GF-D8 (cell line): ENCODE results near the gene COX14.
"Not testable (repeated sequence)": the region's sequence is repeated elsewhere in the genome, so short reads cannot be mapped to it uniquely, and the experiment has no call there.

ENCODE experiments used
- DNase-seq: peaks from one replicate; lab custom pipeline; 2025; lab: John Stamatoyannopoulos, UW

COX14 gene

DNA sequence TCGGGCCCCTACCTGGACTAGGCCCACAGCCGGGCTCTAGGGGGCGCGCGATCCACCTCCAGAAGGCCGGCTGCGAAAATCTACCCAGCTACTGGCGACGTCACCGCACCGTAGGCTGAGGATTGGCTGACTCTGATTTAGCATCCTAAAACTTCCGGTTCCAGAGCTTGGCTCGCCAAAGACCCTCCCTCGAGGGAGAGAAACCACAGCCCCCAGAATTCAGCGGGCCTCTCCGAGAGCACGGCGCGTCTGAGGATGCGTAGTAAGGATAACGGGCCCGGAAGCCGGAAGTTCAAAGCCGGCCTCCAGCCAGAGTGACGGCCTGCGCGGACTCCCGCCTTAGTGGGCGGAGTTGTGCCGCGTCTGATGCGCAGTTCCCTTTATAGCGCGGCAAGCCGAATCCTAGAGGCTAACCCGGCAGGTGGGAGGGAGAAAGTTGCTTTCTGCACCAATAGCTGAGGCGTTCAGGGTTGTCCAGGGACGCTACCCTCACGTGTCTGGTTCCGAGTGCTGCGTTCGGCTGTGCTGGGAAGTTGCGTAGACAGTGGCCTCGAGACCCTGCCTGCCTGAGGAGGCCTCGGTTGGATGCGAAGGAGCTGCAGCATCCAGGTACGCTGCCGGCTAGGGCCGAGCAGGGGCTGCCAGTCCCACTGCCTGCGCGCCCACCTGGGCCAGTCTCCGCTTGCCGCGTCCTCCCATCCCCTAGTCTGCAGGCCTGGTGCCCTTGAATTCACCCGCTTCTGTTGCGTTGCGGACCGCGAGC lies at the start of gene COX14:
Gene COX14 (plus strand): TSS at position 544 of the 763 bp plus-strand sequence. CDS start 7,808 bp downstream, outside the sequence.
- DNase-seq: peak; percentile 98

DNA sequence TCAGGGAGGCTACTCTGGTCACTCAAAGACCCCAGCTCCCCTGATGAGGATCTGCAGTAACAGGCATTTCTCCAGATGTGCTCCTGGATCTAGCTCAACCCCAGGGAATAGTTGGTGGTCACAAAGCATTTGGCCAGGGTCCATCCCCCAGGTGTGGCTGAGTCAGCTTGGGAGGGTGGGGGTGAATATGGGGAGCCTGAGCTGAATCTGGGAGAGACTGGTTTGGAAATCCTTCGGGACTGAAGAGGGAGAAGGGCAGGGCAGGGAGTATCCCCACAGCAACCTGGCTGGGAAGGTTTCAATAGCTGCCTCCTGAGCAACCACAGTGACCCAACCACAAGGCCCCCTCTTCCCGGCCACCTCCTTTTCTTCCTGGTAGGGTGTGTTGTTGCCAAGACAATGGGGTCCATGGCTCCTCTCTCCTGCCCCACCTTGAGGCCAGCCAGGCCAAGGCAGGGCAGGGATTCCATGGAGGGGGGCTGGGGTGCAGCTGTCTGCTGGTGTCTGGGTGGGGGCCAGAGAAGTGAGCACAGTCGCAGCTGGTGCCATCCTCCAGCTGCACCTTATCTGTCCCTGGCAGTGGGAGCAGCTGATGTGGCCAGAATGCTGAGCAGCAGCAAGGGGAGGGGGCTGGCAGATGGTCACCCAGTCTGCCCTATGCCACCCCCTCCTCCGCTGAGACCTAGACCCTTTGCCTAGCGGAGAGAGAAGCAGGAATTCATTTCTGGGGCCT lies 49.1 kb upstream of the COX14 start:
- DNase-seq: no peak

DNA sequence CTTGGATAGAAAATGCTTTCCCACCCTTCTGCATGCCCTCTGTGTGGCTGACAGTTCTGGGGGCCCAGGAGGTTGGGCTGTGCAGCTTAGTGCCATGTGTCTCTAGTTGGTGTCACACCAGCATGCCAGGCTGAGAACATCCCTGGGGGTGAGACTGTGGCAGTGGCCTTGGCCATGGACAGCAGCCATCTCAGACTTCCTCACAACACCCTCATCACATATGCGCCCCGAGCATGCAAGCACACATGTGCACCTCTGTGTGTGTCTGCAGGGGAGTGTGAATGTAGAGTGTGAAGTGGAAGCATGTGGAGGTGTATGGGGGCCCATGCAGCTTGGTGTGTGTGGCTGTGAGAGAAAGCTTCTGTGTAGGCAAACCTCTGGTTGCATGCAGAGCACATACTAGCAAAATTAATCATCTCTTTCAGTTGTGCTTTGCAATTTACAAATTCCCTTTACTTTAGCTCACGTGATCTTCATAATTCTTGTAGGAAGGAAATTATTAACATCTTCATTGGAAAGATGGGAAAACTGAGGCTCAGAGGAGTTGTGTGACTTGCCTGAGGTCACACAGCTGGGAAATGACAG lies 46.2 kb upstream of the COX14 start:
- DNase-seq: no peak

DNA sequence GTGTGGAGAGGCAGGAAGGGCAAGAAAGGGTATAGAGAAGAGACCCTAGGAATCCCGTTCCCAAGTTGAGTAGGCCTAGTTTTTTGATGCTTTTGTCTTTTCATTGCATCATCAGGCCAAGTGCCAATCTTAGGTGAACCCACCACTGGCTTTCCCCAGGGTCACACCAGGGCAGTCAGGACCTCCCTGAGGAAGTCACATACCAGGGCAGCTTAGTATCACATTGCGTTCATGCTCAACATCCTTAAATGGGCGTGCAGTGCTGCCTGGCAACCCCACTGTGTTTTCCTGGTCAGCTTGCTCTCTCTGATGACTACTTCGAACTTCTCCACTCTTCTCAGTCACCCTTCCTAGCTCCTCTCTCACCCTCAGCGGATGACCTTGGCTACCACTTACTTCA lies 45.6 kb upstream of the COX14 start:
- no peak for DNase-seq

DNA sequence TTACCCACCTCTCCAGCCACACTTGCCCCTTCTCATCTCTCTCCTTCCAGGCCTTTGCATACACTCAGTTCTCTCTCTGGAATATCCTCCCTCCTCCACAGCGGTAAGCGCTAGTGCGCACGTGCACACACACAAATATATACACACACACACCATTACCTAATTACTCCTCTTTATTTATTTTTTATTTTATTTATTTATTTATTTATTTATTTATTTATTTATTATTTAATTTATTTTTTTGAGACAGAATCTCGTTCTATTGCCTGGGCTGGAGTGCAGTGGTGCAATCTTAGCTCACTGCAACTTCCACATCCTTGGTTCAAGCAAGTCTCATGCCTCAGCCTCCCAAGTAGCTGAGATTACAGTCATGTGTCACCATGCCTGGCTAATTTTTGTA lies 43.0 kb upstream of the COX14 start:
- DNase-seq: no peak

DNA sequence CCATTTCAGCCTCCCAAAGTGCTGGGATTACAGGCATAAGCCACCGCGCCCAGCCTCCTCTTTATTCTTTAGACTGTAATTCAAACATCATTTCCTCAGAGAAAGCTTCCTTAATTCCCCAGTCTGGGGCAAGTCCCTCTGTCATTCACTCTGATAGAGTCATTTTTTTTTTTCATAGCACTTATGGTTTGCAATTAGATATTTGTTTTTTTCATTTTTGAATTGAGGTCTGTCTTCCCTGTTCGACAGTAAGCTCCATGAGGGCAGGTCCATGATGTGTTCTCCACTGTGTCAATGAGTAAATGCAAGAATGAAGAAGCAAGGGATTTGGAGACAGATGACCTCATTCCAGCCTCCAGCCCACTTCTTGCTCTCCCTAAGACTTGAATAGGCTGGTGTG lies 42.5 kb upstream of the COX14 start:
- DNase-seq: no peak

DNA sequence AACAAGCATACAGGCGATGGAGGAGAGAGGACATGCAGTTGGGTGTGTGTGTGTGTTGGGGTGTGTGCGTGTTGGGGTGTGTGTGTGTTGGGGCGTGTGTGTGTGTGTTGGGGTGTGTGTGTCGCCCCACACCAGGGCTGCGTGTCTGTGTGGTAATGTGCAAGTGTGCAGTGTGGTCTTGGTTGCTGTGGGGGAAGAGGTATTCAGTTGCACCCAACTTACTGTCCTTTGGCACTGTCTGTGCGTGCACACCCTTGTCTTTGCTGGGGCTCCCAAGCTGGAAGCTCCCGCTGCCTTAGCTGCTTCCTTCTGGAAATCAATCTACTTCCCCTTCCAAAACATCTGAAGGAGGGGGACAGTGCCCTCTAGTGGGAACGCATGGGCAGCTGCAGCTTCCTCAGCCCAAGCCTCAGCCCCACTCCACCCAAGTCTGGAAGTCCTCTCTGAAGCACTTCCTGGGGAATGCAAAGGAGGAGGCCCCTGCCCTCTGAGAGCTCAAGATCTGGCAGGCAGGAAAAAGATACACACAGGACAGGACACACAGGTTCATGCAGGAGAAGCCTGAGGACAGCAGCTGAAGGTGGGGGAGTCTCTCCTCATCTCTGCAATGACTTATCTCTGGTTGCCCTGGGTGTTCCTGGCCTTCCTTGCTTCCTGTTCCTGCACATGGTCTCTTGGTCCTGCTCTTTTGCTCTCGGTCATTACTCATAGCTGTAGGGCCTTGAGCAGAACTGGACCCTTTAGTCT lies 41.5 kb upstream of the COX14 start:
- DNase-seq: peak; percentile 49

DNA sequence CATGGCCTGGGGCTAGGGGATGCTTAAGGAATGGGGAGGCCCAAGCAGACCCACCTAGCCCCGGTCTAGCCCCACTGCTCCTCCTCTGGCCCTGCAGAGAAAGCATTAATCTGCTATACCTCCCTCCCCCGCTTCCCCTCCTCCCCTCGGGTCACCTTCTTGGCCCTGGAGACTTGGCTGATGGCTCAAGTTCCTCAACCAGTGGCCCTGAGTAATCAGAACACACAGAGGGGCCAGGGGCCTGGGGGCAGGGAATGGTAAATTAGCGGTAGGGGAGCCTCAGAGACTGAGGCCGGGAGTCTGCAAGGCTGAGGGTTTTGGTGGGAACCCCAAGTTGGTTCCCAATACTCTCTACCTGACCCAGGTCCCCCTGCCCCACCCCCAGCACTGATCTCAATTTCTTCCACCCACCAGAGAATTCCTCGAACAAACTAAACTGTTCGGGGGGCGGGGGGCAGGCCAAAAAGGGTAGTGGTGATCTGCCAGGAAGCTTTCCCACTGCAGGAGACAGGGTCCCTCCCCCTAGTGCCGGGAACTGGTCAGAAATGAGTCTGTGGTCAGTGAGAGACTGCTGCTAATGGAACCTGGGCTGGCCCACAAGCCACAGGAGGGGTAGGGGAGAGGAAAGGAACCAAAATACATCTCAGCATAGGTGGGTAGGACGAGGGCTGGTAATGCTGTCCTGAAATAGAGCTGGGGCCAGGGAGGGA lies 39.7 kb upstream of the COX14 start:
- no peak for DNase-seq

DNA sequence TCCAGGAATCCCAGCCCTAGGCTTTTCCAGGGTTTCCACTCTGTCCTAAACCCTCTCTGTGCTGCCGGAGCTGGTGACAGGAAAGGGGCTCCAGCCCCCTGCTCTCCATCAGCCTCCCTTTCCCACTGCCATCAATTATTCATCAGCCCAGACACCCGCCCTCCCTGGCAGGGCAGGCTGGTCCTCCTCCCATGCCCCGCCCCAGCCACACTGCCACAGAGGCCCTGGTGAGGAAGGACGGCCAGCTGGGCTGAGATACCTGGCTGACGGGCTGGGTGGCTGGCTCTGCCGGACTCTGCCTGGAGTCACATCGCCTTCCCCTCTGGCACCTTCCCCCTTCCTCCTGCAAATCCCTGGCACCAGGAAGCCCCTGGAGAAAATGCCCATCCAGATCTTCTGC lies 38.8 kb upstream of the COX14 start:
- no peak for DNase-seq

DNA sequence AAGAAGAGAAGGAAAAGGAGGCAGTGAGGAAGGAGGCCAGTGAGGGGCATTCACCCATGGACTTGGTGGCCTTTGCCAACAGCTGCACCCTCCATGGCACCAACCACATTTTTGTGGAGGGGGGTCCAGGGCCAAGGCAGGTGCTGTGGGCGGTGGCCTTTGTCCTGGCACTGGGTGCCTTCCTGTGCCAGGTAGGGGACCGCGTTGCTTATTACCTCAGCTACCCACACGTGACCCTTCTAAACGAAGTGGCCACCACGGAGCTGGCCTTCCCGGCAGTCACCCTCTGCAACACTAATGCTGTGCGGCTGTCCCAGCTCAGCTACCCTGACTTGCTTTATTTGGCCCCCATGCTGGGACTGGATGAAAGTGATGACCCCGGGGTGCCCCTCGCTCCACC lies 38.3 kb upstream of the COX14 start:
- no peak for DNase-seq

DNA sequence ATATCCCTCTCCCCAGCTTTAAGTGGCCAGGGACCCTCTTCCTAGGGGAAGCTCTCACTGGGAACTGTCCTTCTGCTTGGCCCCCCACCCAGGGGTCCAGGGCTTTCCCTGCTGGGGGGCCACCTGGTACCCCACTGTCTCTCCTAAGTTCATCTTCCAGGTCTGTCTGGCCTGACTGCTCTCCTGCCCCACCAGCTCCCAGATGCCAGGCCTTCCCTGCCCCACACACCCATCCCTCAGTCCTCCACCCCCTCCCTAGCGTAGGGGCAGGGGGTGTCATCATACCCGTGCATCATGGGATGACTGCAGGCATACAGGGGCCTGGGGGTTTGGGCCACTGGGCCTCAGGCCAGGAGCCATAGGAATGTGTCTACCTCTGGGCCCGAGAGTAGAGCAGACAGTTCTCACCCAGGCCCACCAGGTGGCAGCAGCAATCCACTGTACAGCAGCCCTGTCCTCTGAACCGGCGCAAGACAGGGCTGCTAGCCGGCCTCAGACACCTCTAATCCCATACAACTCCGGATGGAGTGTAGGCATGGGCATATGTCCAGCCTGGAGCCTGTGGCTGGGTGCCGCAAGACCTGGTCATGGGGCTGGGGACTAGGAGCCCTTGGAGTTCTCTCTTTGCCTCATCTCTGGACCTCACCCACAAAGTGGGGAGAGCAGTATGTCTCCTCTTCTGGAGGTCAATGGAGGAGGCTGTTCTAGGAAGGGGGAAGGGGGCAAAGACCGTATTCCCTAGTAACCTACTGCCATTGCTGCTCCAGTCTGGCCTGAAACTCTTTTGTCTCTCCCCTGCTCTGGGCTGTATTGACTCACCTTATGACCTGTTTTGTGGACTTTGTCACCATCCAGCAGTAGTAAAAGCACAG lies 36.9 kb upstream of the COX14 start:
- peak; percentile 16 for DNase-seq

DNA sequence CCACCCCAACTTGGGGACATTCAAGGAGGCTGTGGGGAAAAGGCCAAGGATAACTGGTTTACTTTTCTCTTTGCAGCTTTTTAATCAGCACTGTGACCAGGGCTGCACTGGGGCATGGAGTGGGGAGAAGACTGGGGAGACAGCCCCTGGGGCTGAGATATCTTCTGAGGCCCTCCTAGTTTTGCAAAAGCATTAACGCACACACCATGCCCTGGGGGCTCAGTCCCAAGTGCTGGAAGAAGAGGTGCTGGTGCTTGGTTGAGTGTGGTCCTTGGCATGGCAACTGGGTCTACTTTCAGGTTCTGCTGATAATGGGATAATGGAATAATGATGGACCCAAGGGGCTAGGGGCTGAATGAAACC lies 36.2 kb upstream of the COX14 start:
- DNase-seq: no peak

DNA sequence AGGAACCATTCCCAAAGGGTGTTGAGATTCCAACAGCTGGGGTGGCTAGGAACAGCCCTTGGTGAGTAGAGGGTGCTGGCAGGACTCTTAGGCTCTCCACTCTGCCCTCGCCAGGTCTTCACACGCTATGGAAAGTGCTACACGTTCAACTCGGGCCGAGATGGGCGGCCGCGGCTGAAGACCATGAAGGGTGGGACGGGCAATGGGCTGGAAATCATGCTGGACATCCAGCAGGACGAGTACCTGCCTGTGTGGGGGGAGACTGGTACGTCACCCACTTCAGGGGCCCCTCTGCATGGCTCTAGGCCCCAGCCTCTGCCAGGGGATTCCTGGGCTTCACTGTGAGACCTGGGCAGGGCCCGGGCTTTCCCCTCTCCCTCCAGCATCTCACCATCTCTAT lies 34.9 kb upstream of the COX14 start:
- DNase-seq: no peak

DNA sequence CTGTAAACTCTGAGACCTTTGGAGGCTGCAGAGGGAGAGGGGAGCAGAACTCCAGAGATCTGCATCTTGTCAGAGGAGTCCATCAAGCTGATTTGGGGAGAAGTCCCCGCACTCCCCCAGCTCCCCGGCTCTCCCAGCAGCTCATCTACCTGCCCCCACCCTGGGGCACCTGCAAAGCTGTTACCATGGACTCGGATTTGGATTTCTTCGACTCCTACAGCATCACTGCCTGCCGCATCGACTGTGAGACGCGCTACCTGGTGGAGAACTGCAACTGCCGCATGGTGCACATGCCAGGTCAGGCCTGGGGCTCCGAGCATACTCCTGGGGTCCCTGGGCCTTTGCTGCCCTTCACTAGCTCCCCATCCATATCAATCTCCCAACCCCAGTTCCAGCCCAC lies 33.8 kb upstream of the COX14 start:
- DNase-seq: no peak

DNA sequence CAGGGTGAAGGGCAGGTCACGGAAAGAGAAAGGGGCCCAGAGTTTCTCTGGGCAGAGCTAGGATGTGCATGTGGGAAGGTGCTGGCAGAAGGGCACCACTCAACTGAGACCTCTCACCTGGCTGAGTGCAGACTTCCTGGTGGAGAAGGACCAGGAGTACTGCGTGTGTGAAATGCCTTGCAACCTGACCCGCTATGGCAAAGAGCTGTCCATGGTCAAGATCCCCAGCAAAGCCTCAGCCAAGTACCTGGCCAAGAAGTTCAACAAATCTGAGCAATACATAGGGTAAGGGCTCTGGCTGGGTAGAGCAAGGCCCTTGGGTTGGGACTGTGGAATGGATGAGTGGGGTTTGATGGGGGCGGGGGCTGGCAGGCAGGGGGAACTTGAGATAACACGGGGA lies 32.3 kb upstream of the COX14 start:
- DNase-seq: no peak

DNA sequence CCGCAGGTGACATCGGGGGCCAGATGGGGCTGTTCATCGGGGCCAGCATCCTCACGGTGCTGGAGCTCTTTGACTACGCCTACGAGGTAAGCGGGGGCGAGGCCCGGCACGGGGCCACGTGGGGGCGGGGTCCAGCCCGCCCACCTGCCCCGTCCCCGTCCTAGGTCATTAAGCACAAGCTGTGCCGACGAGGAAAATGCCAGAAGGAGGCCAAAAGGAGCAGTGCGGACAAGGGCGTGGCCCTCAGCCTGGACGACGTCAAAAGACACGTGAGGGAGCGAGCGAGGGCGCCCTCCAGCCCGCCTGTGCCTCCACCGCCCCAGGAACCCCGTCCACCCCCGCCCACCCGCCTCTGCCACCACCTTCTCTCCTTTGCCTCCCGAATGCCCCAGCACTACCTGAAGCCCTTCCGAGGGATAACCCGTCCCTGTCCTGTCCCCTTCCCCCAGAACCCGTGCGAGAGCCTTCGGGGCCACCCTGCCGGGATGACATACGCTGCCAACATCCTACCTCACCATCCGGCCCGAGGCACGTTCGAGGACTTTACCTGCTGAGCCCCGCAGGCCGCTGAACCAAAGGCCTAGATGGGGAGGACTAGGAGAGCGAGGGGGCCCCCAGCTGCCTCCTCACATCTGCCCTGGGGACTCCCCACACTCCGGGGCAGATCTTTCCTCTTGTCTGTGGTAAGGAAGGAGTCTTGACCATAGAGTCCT lies 30.8 kb upstream of the COX14 start:
- DNase-seq: no peak

DNA sequence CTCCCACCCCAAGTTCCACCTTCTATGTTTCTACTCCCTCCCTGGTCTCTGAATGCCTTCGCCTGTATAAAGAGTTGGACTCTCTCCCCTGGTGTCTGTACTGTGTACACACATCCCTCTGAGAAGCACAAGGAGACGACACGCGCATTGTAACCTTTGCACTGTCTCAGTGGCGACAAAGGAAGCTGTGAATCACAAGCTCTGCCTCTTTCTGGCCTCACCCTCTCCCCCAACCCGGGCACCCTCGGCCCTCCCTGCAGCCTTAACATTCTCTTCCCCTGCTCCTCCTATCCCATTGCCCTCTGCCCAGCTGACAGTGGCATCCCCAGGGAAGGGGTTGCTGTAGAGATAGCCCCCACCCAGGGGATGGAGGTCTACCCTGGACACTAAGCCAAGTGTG lies 29.4 kb upstream of the COX14 start:
- DNase-seq: no peak

DNA sequence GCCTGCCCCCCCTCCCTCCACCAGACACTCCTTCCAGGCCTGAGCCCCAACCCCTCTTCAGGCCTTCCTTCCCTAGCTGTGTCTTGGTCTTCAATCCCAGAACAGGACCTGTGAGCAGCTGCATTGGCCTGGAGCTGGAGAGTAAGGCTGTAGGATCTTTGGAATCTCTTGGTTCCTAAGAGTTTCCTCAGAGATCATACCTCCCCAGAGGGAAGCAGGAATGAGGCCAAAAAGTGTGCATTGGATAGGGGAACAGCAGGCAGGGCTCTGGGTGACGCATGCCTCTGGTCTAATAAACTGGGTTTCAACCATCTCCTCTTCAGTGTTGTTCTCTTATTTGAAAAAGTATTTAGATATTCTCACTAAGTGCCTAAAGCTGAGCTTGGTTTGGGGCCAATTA lies 28.7 kb upstream of the COX14 start:
- no peak for DNase-seq

DNA sequence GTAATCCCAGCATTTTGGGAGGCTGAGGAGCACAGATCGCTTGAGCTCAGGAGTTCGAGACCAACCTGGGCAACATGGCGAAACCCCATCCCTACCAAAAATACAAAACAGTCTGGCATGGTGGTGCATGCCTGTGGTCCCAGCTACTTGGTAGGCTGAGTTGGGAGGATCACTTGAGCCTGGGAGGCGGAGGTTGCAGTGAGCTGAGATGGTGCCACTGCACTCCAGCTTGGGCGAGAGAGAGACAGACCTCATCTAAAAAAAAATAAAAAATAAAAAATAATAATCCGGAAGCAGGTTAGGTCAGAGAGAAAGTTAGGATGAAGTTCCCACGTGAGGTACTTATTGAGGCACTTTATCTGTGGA lies 27.6 kb upstream of the COX14 start:
- not testable (repeated sequence) for DNase-seq
